SH-SY5Y (cell line): ENCODE results near the gene DCTN1.

Source experiments
- GATA2 ChIP-seq: IDR thresholded peaks from 2 replicates; pipeline ENCODE4 v1.6.1; 2011; ENCODE audit warnings: mild to moderate bottlenecking, low read depth, low read length
- GATA3 ChIP-seq: IDR thresholded peaks from 2 replicates; pipeline ENCODE4 v1.6.1; 2011; ENCODE audit warnings: low read depth, mild to moderate bottlenecking, low read length, moderate library complexity

- TF ChIP-seq GATA2: no peak
- no peak for TF ChIP-seq GATA3
These were observed 35.0 kb upstream of the DCTN1 start for GRCh38 chr2:74414881-74415761.
